GM18508 (cell line): ENCODE results near the gene CDHR1.
A peak's percentile ranks its signal among the peaks of the same experiment; 100 is the strongest.

ENCODE experiments used
- ATAC-seq: cut with Tn5 transposase; IDR thresholded peaks from one replicate; pipeline ENCODE4 v1.9.1; 2021; ENCODE audit warnings: moderate number of reproducible peaks; ENCODE audit not compliant: insufficient read depth, unreplicated experiment

Gene CDHR1

DNA sequence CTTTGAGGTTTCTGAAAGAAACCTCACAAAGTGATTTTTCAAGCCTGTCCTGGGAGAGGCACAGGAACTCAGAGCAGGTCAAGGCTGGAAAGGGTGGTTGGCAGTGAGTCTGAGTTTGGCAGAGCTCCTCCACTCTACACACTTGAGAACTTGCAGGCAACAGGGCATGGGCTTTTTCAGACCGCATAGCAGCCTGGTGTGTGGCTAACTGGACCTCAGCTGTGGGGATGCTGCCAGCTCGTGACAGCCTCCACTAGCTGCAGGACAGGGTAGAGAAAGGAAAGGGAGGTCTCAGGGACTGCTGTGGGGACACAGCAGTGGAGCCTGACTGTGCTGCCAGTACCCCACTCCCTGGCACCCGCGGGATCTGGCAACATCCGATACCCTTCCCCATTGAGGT is 2.6 kb downstream of the CDHR1 start:
- ATAC-seq = no peak

DNA sequence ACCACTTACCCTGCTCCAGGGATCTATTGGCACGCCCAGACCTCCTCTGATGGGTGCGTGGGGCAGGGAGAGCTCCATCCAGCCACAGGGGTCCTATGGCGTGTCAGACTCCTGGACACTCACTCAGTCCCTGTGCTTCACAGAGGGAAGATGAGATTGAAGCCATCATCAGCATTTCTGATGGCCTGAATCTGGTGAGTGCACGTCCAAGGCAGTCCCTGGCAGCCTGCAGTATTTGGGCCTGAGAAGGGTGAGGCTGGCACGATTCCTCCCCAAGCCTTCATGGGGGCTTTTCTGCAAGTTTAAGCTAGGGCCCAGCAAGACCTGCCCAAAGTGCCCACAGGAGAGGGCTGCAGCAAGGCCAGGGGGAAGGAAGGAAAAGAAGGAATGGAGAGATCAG is 3.3 kb downstream of the CDHR1 start:
- ATAC-seq = no peak

DNA sequence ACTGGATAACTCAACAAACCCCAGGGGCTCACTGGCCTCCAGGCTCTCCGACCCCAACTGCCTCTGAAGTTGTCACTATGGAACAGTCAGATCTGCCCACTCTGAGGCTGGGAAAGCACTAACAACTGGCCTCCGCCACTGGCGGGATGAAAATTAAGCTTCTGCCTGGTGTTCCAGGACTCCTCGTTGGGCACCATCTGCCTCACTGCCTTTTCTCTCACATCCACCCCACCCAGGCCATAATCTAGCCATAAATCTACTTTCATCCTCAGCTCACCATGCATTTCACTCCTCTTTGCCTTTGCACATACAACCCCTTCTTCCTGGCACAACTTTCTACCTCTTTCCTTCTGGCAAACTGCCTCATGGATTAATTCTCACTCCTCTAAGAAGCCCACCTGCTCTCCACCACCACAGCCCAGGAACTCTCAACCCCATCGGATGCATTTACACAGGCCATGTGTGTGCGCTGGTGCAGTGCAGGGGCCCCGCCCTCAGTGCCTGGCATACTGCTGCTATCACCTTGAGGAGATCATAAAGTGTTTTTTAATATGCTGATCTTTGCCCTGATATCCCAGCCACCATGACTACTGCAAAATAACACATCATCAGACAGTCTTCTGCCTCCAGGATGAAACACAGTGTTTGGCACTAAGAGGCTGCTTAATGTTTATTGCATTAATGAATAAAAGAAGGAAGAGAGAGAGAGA is 4.0 kb downstream of the CDHR1 start:
- ATAC-seq = no peak

DNA sequence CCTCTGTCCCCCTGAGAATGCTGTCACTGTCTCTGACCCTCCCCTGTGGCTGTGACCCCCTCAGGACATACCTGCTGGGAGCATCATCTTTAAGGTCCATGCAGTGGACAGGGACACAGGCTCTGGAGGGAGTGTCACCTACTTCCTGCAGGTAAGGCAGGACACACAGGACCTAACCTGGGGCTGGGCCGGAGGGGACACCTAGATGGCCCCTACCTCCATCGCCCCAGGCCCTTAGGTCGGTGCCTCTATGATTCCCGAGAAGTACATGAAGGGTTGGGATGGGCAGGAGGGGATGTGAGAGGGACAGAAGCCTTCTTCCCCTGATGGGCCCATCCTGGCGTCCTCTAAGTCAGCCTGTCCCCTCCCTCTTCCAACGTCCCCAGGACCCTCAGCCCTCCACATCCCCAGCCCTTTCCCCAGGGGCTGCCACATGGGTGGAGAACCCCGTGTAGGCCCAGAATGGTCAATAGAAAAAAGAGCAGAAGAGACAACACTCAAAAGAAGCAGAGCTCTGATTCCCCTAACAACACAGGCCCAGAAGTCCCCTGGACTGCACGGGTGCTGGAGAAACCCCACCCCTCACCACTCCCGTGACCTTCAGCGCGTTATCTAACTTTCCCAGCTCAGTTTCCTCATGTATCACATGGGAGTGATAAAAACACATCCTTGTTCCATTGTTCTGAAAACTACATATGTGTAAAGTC is 6.4 kb downstream of the CDHR1 start:
- ATAC-seq = no peak

DNA sequence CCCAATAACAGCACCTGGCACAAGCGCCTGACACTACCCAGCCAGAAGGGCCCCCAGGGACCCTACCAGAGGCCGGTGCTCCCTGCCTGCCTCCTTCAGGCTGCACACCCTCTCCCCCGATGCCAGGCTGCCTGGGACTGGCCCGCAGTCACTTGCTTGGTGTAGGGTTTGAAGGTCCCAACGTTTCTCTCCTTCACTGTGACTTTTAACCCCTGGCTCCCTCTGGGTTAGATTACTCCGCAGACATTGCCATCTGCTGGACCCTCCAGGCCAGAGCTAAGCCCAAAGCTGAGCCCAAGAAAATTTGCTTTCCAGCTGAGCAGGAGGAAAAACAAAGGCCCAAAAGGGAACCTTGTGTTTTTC is 6.9 kb downstream of the CDHR1 start:
- no peak for ATAC-seq

DNA sequence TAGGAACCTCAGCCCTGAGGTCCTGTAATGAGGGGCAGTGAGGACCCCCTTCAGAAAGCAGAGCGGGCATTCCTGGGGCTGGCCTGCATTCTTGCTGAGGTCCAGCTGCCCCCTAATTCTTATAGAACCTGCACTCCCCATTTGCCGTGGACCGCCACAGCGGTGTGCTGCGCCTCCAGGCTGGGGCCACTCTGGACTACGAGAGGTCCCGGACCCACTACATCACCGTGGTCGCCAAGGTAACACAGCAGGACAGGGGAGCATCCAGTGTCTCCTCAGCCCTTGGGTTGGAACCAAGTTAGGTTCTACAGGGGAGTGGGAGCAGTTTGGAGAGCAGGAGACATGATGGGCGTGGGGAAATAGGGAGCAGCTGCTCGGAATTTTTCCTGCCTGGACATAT is 7.3 kb downstream of the CDHR1 start:
- ATAC-seq = no peak

DNA sequence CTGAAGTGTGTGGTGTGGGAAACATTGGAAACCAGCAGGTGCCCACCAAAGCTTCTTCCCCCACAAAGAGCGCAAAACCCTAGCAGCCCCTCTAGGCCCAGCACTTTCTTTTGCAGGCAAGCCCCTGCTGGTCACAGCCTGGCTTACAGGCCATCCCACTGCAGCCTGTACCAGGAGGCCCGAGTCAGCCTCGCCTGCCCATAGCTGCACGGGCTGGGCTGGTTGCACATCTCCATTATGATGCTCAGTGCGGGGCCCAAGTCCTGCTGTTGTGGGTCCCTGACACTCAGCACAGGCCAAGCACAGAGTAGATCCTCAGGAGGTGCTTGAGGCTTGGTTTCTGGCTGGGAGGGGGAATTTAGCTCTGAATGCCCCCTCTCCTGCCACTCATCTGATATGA is 8.0 kb downstream of the CDHR1 start:
- ATAC-seq = no peak

DNA sequence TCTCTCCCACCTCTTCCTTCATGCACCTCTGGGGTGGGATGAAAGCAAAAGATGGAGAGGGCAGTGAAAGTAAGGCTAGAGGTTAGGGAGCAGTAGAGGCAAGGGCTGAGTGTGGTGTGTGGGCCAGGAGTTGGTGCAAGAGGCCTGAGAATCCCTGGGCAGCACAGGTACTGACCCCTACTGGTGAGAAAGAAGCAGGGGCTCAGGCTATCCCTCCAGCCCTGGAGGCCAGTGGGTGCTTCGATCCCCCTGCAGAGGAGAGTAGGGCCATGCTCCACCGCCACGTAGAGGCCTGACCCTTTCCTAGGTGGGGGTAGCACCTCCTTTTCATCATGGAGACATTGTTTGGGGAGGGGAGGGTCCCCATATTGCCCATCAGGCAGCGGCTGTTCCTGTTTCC is 9.8 kb downstream of the CDHR1 start:
- ATAC-seq = peak; percentile 44

DNA sequence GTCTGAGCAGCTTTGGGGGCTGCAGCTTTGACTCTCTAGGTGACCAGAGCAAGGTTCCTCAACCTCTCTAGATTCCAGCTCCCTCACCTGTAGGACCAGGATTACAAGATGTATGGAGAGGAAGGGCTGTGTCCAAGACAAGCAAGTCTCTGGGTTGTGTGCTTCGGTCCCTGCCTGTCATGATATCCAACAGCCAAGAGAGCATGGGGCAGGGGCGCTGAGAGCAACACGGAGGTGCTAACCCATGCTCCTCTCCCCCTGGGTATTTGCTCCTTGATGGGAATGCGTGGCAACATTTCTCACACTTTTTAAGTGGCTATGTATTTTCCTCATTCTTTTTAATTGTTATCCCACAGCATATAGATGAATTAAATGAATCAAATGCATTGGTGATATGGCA is 10.3 kb downstream of the CDHR1 start:
- ATAC-seq = no peak

DNA sequence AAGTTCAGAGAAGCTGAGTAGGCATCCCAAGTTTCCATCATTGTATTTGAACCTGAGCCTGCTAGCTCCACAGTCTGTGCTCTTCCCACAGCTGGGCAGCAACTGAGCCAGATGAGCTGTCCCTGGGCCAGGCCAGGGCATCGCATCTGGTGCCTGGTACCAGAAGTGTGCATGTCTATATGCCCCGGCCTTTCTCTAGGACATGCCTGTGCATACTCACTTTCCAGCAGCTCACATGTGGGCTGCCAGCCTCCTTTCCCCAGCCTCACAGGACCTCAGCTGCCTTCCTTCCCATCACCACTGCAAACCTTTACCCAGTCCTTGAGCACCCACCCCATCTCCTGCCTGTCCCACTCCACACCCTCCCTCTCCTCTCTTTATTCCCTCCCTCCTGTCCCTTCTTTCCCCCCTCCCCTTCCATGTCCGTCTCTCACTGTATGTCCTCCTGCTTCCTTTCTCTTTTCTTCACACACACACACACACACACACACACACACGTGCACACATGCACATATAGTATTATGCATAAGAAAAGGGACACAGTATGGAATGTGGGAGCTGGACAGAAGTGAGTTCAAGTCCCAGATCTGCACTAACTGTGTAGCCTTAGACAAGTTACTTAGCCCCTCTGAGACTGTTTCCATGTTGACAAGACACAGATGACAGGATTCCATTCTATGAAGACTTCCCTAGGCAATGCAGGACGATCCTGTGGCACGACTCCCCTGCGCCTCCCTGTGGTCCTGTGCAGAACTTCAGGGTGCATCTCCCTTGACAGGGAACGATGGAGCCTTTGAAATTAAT is 10.9 kb downstream of the CDHR1 start:
- ATAC-seq = peak; percentile 73

DNA sequence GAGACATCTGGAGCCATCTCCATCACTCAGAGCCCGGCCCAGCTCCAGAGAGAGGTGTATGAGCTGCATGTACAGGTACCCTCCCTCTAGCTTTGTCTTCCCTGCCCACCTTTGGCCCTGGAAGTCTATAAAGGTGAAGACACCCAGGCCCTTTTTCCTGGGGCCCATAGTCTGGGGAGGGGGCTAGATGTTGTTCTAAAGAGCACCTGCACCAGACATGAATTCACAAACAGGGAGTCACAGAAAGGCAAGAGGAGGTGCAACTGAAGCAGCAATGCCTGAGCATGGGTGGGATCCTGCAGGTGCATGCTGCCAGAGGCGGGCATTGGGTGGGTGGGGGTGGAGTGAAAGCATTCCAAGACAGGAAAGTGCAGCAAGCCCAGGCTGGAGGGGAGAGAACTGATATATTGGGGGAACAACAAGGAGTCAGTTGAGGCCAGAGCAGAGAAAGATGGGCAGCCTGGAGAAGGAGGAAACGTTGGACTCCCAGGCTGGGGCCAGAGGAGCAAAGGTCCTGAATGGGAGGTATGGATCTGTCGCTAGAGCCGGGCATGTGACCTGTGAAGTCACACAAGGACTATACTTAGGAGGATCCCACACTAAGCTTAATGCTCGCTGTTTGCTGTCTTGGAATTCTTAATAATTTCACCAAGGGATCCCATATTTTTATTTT is 11.7 kb downstream of the CDHR1 start:
- no peak for ATAC-seq

DNA sequence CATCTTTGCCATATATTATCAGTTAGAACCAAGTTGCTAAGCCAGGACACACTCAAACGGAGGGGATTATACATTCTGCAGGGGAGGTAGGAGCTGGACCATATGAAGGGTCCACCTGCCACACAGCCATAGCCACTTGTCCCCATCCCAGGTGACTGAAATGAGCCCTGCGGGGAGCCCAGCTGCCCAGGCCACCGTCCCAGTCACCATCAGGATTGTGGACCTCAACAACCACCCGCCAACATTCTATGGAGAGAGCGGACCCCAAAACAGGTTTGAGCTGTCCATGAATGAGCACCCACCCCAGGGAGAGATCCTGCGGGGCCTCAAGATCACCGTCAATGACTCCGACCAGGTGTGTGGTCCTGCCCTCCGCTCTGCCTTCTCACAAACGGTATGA is 13.7 kb downstream of the CDHR1 start:
- no peak for ATAC-seq

DNA sequence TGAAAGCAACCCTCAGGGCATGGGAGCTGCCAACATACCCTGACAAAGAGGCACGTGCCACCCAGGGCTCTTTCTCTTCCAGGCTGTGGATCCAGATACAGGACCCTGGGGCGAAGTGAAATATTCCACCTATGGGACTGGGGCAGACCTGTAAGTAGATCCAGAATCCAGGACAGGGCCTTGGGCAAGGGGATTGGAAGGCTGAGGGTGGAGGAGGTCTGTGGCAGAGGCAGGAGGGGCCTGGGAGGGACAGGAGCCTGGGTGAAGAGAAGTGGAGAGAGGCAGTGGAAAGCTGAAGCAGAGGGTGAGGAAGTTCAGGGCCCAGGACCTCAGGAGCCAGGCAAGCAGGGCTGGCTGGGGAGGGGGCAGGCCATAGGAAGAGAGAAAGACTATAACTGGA is 17.2 kb downstream of the CDHR1 start:
- no peak for ATAC-seq

DNA sequence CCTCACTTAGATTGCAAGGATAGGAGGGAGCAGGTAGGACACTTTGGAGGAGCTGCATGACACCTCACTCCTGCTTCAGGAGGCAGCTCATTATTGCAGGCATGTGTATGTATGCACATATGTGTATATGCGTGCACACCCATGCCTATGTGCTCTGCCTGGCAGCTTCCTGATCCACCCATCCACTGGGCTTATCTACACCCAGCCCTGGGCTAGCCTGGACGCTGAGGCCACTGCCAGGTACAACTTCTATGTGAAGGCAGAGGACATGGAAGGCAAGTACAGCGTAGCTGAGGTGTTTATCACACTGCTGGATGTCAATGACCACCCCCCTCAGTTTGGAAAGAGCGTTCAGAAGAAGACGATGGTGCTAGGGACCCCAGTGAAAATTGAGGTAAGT is 17.7 kb downstream of the CDHR1 start:
- ATAC-seq = no peak

DNA sequence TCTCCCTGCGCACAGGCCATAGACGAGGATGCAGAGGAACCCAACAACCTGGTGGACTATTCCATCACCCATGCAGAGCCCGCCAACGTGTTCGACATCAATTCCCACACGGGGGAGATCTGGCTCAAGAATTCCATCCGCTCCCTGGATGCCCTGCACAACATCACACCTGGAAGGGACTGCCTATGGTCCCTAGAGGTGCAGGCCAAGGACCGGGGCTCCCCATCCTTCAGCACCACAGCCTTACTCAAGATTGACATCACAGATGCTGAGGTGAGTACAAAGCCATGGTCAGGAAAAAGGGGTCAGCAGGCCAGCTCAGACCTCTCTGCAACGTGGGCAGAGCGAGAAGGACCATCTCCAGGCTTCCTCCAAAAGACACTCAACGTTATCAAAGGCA is 18.7 kb downstream of the CDHR1 start:
- no peak for ATAC-seq

DNA sequence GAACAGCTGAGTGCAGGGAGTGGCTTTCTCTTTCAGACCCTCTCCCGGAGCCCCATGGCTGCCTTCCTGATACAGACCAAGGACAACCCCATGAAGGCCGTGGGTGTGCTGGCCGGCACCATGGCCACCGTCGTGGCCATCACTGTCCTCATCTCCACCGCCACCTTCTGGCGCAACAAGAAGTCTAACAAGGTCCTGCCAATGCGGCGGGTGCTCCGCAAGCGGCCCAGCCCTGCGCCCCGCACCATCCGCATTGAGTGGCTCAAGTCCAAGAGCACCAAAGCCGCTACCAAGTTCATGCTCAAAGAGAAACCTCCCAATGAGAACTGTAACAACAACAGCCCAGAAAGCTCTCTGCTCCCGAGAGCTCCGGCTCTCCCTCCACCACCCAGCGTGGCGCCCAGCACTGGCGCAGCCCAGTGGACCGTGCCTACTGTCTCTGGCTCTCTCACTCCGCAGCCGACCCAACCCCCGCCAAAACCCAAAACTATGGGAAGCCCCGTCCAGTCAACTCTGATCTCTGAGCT is 19.8 kb downstream of the CDHR1 start:
- ATAC-seq = no peak

DNA sequence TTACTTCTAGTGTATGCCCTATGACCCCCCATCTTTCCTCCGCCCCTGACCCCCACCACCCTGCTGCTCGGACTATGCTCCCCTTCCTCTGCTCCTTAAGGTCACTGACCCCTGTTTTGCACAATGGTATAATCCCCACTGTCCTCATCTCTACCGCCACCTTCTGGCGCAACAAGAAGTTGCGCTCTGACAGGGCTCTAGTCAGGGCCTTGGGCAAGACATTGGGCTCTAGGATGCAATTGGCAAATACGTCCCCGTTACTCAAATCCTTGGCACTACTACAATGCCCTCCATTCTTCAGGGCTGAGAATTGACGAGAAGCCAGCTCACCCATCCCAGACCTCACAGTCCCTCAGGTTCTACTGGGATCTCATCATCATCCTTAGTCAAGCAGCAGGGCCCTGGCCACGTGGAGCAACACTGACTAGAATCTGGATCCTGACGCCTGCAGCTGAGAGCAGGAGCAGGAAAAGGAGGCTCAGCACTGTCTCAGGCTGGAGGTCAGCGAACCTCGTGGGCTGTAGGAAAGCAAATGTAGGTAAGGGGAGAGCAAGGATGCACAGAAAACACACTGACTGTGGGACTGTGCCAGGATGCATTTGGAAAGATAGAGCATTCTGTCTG is 20.4 kb downstream of the CDHR1 start:
- ATAC-seq = peak; percentile 89

DNA sequence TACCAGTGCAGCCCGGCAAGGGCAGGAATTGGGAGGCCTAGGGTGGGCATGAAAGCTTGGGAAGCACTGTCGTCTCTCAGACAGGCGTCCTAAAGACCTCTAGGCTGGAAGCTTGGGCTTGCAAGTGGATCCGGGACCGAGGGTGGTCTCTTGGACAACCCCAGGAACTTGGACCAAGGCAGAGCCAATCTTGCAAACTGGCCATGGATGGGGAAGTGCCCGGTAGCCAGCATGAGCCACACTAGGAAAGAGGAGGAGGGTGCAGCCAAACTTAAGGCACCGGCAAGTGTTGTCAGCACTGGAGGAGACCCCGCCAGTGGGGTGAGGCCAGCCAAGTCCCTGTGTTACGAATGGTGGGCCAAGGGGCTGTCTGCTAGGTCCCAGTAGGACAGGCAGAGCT is 22.5 kb downstream of the CDHR1 start:
- no peak for ATAC-seq

DNA sequence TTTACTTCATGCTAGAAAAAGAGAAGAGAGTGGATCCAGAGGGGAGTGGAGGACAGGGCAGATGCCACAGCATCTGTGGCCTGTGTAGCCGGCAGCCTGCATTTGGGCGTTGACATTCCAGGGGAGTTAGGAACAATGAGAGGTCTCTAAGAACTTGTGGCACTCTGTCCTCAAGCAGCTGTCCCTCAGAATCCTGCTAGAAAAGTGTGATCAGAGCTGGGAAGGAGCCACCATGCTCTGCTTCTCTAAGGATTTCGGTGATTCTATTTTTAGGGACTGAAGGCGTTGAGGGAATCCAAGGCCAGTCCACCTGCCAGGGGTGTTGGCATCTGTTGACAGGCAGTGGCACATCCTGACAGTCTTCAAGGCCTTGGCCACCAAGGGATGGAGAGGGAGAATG is 23.4 kb downstream of the CDHR1 start:
- no peak for ATAC-seq

DNA sequence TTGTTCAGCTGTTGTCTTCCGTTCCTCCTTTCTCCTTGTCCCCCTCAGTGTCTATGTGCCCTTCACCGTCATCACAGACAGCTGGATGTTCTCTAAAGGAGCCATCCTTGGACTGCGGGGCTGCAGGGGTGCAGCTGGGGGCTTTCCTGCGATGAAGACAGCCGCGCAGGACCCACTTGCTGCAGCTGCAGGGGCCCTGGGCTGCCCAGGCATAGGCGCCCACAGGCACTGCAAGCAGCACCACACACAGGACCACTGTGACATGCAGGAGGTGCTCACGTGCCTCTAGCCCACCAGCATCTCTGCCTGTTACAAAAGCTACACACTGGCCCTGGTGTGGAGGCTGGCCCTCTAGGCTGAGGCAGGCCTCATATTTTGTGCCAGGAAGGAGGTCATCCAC is 27.6 kb downstream of the CDHR1 start:
- no peak for ATAC-seq
